COLO668 (cell line): ENCODE data around the gene IRF6.

Experiments used
- DNase-seq: peaks from one replicate; lab custom pipeline; 2025; ENCODE audit not compliant: unreplicated experiment; lab: John Stamatoyannopoulos, UW

IRF6 gene

GRCh38 chr1:209736490-209737117 lies 69.3 kb downstream of the IRF6 start:
- no peak for DNase-seq
